Measurements from ENCODE around the gene HNF1A. TPM values are rescaled to one million over a fixed set of nuclear protein-coding genes. Genes with fewer than 3 reads are reported as not detected.

Gene HNF1A
- total and polyA plus RNA-seq, 2 of the 13 experiments (the other 11 are each of a cell fraction or from before 2014, with no cell fraction given) = 13.4 to 34.7 TPM

- TF ChIP-seq AGO1 (IDR thresholded peaks at IDR 0.05; ENCODE audit: low read depth, low read length, poor library complexity, severe bottlenecking) = peak; percentile 55
- TF ChIP-seq NFE2L1 (CRISPR knock-in tag; IDR thresholded peaks at IDR 0.05; ENCODE audit: borderline replicate concordance) = no peak
- no peak for TF ChIP-seq ZNF17 (CRISPR knock-in tag; IDR thresholded peaks at IDR 0.05)
- TF ChIP-seq TAF1 (CRISPR knock-in tag; IDR thresholded peaks at IDR 0.05) = no peak
- no peak for TF ChIP-seq ZNF781 (CRISPR knock-in tag; IDR thresholded peaks at IDR 0.05; ENCODE audit: borderline replicate concordance, not compliant biosample characterization)
- TF ChIP-seq HDAC1 (CRISPR knock-in tag; IDR thresholded peaks at IDR 0.05) = no peak
- TF ChIP-seq NONO (IDR thresholded peaks at IDR 0.05) = no peak
- TF ChIP-seq NONO (CRISPR knock-in tag; conservative IDR thresholded peaks at IDR 0.05) = peak; percentile 40; the same call in 1 of the 2 replicates
- no peak for TF ChIP-seq NFIB (CRISPR knock-in tag; IDR thresholded peaks at IDR 0.05; ENCODE audit: borderline replicate concordance)
- no peak for TF ChIP-seq KDM5B (CRISPR knock-in tag; IDR thresholded peaks at IDR 0.05; ENCODE audit: borderline replicate concordance)
- TF ChIP-seq SP5 (CRISPR knock-in tag; IDR thresholded peaks at IDR 0.05; ENCODE audit: borderline replicate concordance, low read depth) = 0 out of 2 replicates have a peak, but pooled peaks have one; percentile 40
- no peak for TF ChIP-seq ZNF609 (CRISPR knock-in tag; IDR thresholded peaks at IDR 0.05; ENCODE audit: borderline replicate concordance)
- TF ChIP-seq TRIM22 (IDR thresholded peaks at IDR 0.05) = no peak
- TF ChIP-seq ZBTB34 (CRISPR knock-in tag; IDR thresholded peaks at IDR 0.05) = no peak
- TF ChIP-seq FOXC1 (CRISPR knock-in tag; IDR thresholded peaks at IDR 0.05; ENCODE audit: borderline replicate concordance) = no peak
- no peak for TF ChIP-seq PAWR (CRISPR knock-in tag; IDR thresholded peaks at IDR 0.05; ENCODE audit: borderline replicate concordance)
- TF ChIP-seq ZNF276 (CRISPR knock-in tag; IDR thresholded peaks at IDR 0.05; ENCODE audit: low read depth) = no peak
These were observed 16.5 kb upstream of the HNF1A start (continued) for GRCh38 chr12:120961604-120962531.

Measured in HepG2 (cell line).